ENCODE results near the gene GSC2. TPM values are rescaled to one million over a fixed set of nuclear protein-coding genes. Genes with fewer than 3 reads are reported as not detected.

GSC2 gene
- total RNA-seq, 1 donor, result not detected

- no peak for DNase-seq (ENCODE audit: low read depth)
- peak overlapping the region; percentile 71 for H3K4me3 ChIP-seq (ENCODE audit: low read depth, low read length)
- TF ChIP-seq, protein P1, sequence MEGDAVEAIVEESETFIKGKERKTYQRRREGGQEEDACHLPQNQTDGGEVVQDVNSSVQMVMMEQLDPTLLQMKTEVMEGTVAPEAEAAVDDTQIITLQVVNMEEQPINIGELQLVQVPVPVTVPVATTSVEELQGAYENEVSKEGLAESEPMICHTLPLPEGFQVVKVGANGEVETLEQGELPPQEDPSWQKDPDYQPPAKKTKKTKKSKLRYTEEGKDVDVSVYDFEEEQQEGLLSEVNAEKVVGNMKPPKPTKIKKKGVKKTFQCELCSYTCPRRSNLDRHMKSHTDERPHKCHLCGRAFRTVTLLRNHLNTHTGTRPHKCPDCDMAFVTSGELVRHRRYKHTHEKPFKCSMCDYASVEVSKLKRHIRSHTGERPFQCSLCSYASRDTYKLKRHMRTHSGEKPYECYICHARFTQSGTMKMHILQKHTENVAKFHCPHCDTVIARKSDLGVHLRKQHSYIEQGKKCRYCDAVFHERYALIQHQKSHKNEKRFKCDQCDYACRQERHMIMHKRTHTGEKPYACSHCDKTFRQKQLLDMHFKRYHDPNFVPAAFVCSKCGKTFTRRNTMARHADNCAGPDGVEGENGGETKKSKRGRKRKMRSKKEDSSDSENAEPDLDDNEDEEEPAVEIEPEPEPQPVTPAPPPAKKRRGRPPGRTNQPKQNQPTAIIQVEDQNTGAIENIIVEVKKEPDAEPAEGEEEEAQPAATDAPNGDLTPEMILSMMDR (IDR thresholded peaks at IDR 0.05; ENCODE audit: insufficient read depth, low read depth, low read length), result no peak
Observed at GRCh38 chr22:19177164-19178064, 27.3 kb upstream of the GSC2 start.

- peak overlapping the region; percentile 71 for H3K4me3 ChIP-seq (ENCODE audit: low read depth, low read length)
- no peak for DNase-seq (ENCODE audit: low read depth)
- TF ChIP-seq, protein P1 (IDR thresholded peaks at IDR 0.05; ENCODE audit: insufficient read depth, low read depth, low read length), result no peak
Observed at GRCh38 chr22:19176732-19177131, 26.6 kb upstream of the GSC2 start.

GRCh38 chr22:19176175-19176643, 26.1 kb upstream of the GSC2 start:
- TF ChIP-seq, protein P1 (IDR thresholded peaks at IDR 0.05; ENCODE audit: insufficient read depth, low read depth, low read length), result no peak
- no peak for DNase-seq (ENCODE audit: low read depth)
- no peak overlapping the region for H3K4me3 ChIP-seq (ENCODE audit: low read depth, low read length)

DNA sequence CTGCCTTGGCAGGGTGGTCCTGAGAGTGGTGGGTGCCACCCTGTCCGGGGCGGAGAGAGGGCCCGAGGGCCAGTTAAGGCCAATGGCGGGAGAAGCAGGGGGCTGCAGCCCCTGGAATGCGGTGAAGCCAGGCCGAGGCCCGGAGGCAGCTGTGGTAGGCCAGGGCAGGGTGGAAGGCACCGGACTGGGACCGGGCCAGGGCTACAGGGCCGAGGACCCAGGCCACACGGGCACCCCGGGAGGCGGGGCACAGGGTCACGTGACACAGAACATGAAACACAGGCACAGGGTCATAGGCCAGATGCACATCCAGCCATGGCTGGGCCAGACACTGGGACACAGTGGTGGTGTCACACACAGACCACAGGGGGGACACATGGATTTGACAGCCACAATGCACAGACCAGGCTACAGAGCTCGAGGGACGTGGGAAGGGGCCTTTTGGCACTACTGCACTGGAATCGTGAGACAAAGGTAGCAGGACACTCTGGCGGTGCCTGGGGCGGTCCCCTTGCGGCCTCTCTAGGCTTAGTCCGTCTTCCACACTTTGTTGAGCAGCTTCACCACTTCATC, 25.6 kb upstream of the GSC2 start:
- no peak for DNase-seq (ENCODE audit: low read depth)
- no peak overlapping the region for H3K4me3 ChIP-seq (ENCODE audit: low read depth, low read length)
- TF ChIP-seq, protein P1 (IDR thresholded peaks at IDR 0.05; ENCODE audit: insufficient read depth, low read depth, low read length), result no peak

GRCh38 chr22:19175026-19175601, 25.0 kb upstream of the GSC2 start:
- no peak for DNase-seq (ENCODE audit: low read depth)
- TF ChIP-seq, protein P1 (IDR thresholded peaks at IDR 0.05; ENCODE audit: insufficient read depth, low read depth, low read length), result no peak
- no peak overlapping the region for H3K4me3 ChIP-seq (ENCODE audit: low read depth, low read length)

- DNase-seq (ENCODE audit: low read depth), result peak; percentile 53
- TF ChIP-seq, protein P1 (IDR thresholded peaks at IDR 0.05; ENCODE audit: insufficient read depth, low read depth, low read length), result no peak
- H3K4me3 ChIP-seq (ENCODE audit: low read depth, low read length), result no peak overlapping the region
Observed at GRCh38 chr22:19174106-19175025, 24.3 kb upstream of the GSC2 start.
